ENCODE data around the gene MFAP3L.
"Not testable (repeated sequence)": the region's sequence is repeated elsewhere in the genome, so short reads cannot be mapped to it uniquely, and the experiment has no call there.

Gene MFAP3L

GRCh38 chr4:169987327-169988228 is 38.6 kb downstream of the MFAP3L start:
- no peak for DNase-seq (ENCODE audit: low read depth)

- DNase-seq (ENCODE audit: low read depth): no peak
These were observed 39.8 kb downstream of the MFAP3L start for GRCh38 chr4:169986369-169986768.

GRCh38 chr4:169985881-169986280 is 40.3 kb downstream of the MFAP3L start:
- DNase-seq (ENCODE audit: low read depth): no peak

GRCh38 chr4:169984745-169985144 is 41.5 kb downstream of the MFAP3L start:
- DNase-seq (ENCODE audit: low read depth): no peak

DNA sequence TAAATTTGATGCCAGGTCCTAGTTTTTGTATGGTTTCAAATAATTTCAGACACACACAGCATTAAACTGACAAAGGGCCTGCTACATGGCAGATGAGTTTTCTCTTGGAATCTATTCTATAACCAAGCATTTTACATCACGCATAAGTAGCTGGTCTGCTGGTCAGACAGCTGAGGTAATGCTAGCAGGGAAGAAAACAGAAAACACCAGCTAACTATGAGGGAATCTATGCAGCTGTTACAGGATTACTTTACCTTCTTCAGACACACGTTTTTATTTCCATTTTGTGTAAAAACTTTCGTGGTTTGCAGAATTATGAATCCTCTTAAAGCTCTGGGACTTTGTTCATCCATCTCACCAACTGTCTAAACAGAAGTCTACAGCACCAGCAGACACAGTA is 42.0 kb downstream of the MFAP3L start:
- DNase-seq (ENCODE audit: low read depth): no peak

GRCh38 chr4:169976951-169977350 is 49.2 kb downstream of the MFAP3L start:
- no peak for DNase-seq (ENCODE audit: low read depth)

DNA sequence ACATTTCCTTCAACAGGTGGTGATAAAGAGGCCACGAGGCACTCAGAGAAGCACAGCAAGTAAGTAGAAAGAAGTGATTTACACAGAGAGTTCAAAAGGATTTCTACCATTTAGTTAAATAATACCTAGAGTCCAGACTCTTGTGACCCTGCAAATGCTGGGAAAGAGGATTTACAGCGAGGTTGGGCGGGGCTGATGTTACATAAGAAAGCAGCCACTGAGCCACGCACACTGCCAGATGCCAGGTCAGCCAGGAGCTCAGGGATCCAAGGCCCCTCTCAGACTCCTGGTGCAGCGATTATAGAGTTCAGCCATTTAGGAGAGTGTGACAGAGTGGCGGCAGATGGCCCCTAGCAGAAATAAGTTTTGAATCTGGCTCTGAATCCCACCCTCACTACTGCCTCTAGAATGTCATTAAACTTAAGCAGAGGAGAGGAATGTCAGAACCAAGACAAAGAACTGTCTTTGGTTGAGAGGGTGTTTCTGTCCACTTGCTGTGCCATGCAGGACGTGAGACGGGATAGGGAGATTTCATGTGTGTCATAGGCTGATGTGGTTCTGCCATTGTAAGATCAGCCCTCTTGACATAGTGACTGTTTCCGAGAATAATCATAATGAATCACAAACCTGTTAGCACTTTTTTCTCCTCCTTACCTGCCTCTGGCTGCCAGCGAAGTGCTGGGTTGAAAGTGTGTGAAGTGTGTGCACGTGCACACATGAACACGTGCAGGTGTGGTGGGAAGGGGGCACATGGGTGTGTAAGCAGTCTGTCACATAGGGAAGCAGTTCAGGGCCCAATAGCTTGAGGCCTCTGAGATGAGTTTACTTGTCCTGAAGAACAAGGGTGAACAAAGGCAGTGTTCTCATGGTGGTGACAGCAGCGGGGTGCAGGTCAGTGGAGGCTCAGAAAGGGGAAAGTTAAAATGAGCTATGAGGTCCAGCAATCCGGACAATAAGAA is 50.1 kb downstream of the MFAP3L start:
- DNase-seq (ENCODE audit: low read depth): no peak

DNA sequence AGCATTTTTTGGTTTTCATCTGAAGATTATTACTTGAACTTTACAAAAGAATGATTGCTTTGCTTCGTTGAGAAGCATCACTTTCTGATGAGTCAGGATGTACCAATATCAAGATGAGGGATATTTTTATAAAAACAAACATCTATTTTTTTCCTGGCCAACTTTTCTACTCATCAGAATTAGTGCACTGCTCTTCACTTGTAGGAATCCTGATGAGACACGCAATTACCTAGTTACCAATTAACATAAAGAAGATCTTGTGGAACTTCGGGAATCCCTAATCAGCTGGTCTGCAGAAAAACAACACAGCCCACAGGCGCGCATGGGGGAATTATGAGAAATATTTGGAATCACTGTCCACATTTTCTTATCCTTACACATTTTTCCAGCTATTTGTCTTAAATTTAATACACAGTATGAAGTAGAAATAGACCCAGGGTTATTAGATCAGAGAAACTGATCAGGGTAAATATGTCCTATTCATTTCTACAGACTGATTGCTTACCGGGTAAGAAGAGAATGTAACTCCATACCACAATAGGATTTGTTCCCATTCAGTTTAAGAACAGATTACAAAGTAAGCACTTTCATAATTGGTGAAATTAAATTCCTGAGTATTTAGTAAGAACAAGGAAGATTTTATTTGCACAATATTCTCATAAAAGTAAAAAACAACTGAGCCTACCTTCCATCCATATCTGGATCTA is 50.9 kb downstream of the MFAP3L start:
- peak; percentile 4 for DNase-seq (ENCODE audit: low read depth)

- no peak for DNase-seq (ENCODE audit: low read depth)
These were observed 54.7 kb downstream of the MFAP3L start for GRCh38 chr4:169971456-169972015.

DNA sequence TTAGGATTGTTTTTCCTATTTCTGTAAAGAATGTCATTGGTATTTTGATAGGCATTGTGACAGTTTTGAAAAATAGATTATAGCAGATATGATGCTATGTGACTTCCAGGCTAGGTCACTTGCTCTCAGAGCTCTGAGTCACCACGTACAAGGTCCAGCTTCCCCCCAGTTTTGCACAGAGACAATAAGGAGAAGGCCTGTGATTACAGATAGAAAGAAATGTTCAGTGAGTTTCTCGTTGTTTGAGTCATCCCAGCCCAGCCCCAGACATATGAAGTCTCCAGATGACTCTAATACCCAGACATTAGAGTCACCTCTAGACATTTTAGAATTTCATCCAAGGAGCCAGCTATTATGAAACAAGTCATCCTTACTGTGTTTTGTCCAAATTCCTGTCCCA is 57.2 kb downstream of the MFAP3L start:
- DNase-seq (ENCODE audit: low read depth): peak; percentile 2

GRCh38 chr4:169963998-169964397 is 62.2 kb downstream of the MFAP3L start:
- DNase-seq (ENCODE audit: low read depth): no peak

GRCh38 chr4:169959254-169959653 is 66.9 kb downstream of the MFAP3L start:
- DNase-seq (ENCODE audit: low read depth): no peak

GRCh38 chr4:169958629-169959028 is 67.6 kb downstream of the MFAP3L start:
- no peak for DNase-seq (ENCODE audit: low read depth)

GRCh38 chr4:169957785-169958184 is 68.4 kb downstream of the MFAP3L start:
- DNase-seq (ENCODE audit: low read depth): no peak

GRCh38 chr4:169956091-169956843 is 69.9 kb downstream of the MFAP3L start:
- no peak for DNase-seq (ENCODE audit: low read depth)

DNA sequence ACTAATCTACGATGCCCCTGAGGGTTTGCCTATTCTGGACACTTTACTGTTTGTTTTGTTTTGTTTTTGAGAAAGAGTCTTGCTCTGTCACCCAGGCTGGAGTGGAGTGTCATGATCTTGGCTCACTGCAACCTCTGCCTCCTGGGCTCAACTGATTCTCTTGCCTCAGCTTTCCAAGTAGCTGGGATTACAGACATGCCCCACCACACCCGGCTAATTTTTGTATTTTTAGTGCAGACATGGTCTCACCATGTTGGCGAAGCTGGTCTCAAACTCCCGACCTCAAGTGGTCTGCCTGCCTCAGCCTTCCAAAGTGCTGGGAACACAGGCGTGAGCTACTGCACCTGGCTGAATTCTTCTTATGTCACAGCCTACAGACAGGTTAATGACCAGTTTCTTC is 70.7 kb downstream of the MFAP3L start:
- DNase-seq (ENCODE audit: low read depth): no peak

DNA sequence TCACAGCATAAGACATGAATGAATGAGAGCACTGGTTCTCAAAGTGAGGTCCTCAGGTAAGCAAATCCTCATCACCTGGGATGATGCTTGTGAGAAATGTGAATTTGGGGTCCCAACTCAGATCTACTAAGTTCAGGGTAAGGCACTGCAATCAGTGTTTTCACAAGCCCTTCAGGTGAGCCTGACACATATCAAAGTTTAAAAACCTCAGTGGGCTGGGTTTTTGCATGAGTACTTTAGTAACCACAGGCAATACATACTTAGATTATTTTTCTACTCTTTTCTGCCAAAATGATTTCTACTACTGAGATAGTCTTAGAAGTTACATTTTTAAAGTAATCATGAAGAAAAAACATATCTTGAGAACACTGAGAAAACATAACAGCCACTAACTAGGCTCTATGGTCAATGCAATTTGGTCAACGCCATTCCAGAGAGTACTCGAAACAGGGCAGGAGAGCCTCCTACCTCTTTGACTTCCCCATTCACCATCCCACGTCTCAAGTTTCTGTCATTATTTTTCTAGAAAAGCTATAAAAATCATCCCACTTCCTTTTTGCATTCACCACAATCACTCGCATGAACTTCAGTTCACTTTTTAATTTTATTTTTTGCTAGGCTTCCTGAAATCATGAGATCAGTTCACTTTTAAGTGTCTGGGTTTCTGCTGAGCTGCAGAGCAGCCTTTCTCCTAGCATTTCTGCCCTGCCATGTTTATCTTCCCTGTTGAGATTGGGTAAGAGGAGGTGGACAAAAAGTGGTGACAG is 73.8 kb downstream of the MFAP3L start:
- DNase-seq (ENCODE audit: low read depth): no peak

GRCh38 chr4:169948271-169948670 is 77.9 kb downstream of the MFAP3L start:
- no peak for DNase-seq (ENCODE audit: low read depth)

GRCh38 chr4:169945636-169946035 is 80.6 kb downstream of the MFAP3L start:
- DNase-seq (ENCODE audit: low read depth): no peak

- not testable (repeated sequence) for DNase-seq (ENCODE audit: low read depth)
These were observed 82.6 kb downstream of the MFAP3L start for GRCh38 chr4:169943601-169944000.

All from amniotic epithelial cell (primary cell).